HCT116 (cell line): Measurements from ENCODE around the gene RPL13. TPM values are rescaled to one million over a fixed set of nuclear protein-coding genes. Genes with fewer than 3 reads are reported as not detected.

Experiments
- ATAC-seq: fragments of 200-7000 bp; cut with Tn5 transposase; 2 replicates; pipeline ENCODE4 v1.9.1; 2020; ENCODE audit warnings: mild to moderate bottlenecking, moderate library complexity
- BruUV-seq: library from RNA; stranded (reverse); fragments of 400-500 nt; replicated peaks from 2 replicates; lab custom pipeline; 2021; lab: Mats Ljungman, UMichigan
- CTCF ChIA-PET: fragments of 300-600 bp; sonication (Branson Sonifier 250); formaldehyde crosslinking; loops from one replicate; lab custom pipeline; 2021; ENCODE audit warnings: antibody characterized with exemption; lab: Charles Lee
- POLR2A ChIA-PET: fragments of 300-600, 350-600 bp; sonication (Branson Sonifier 250); formaldehyde crosslinking; loops from one replicate; lab custom pipeline; 2021; ENCODE audit warnings: antibody characterized with exemption; lab: Charles Lee
- RAD21 ChIA-PET, 2 experiments: fragments of 300-600 bp; sonication (Branson Sonifier 250); formaldehyde crosslinking; loops; one replicate each; lab custom pipeline; 2023; ENCODE audit warnings: low total read pairs in 2 of 2; ENCODE audit not compliant: uncharacterized antibody in 2 of 2, unreplicated experiment in 2 of 2, low non-redundant PET in 1 of 2; lab: Charles Lee
- DNase-seq: peaks from one replicate; pipeline ENCODE4 v3.0.0-alpha.2; 2010; ENCODE audit warnings: low read depth, low spot score
- H2AFZ ChIP-seq: fragments of 200-600 bp; shearing (Covaris generic), sonication (generic); 2 replicates; pipeline ENCODE4 v1.6.1; 2017; ENCODE audit warnings: low read depth, mixed run types, mixed read lengths, antibody characterized with exemption, low read length; ENCODE audit not compliant: poor library complexity, severe bottlenecking
- H3K27ac ChIP-seq: 2 replicates; pipeline ENCODE4 v1.5.1; 2012; ENCODE audit warnings: low read depth, low read length
- H3K27me3 ChIP-seq: fragments of 200-600 bp; sonication (generic); 2 replicates; pipeline ENCODE4 v1.6.1; 2016; ENCODE audit warnings: mixed run types, low read length, mixed read lengths; ENCODE audit not compliant: insufficient read depth
- H3K36me3 ChIP-seq, 2 experiments: fragments of 200-500 bp in 1 of 2; fragments of 200-600 bp in 1 of 2; sonication (Bioruptor generic) in 1 of 2; sonication (generic) in 1 of 2; 2 replicates each; pipeline versions ENCODE4 v1.5.1 to v1.6.1; 2014 to 2016; ENCODE audit warnings: low read length in 2 of 2, inconsistent platforms in 1 of 2, mixed read lengths in 1 of 2, mixed run types in 1 of 2; ENCODE audit not compliant: insufficient read depth in 2 of 2, control insufficient read depth in 1 of 2
- H3K4me1 ChIP-seq, 2 experiments: fragments of 200-600 bp in 1 of 2; sonication (generic) in 1 of 2; 2 replicates each; pipeline versions ENCODE4 v1.5.1 to v1.6.1; 2012 to 2017; ENCODE audit warnings: low read length in 2 of 2, inconsistent platforms in 1 of 2, mild to moderate bottlenecking in 1 of 2, mixed read lengths in 1 of 2, mixed run types in 1 of 2, moderate library complexity in 1 of 2; ENCODE audit not compliant: insufficient read depth in 2 of 2, control insufficient read depth in 1 of 2
- H3K4me2 ChIP-seq: fragments of 200-600 bp; sonication (generic); 2 replicates; pipeline ENCODE4 v1.6.1; 2017; ENCODE audit warnings: mixed run types, low read length, mixed read lengths
- H3K4me3 ChIP-seq, 2 experiments: fragments of 200-600 bp in 1 of 2; sonication (generic) in 1 of 2; replicated peaks in 1 of 2; 2 replicates each; pipeline ENCODE4 v1.5.1; 2011 to 2016; ENCODE audit warnings: low read length in 2 of 2, control low read depth in 1 of 2, low read depth in 1 of 2, mild to moderate bottlenecking in 1 of 2, mixed read lengths in 1 of 2, mixed run types in 1 of 2
- H3K79me2 ChIP-seq: fragments of 200-600 bp; sonication (generic); 2 replicates; pipeline ENCODE4 v1.6.1; 2017; ENCODE audit warnings: mild to moderate bottlenecking, mixed run types, low read length, moderate library complexity, mixed read lengths; ENCODE audit not compliant: insufficient read depth
- H3K9ac ChIP-seq: fragments of 200-600 bp; sonication (generic); 2 replicates; pipeline ENCODE4 v1.6.1; 2016; ENCODE audit warnings: low read length, mixed read lengths
- H3K9me2 ChIP-seq: fragments of 200-600 bp; sonication (generic), shearing (Covaris generic); 2 replicates; pipeline ENCODE4 v1.6.1; 2017; ENCODE audit warnings: mixed run types, mild to moderate bottlenecking, moderate library complexity; ENCODE audit not compliant: insufficient read depth
- H3K9me3 ChIP-seq, 2 experiments: fragments of 200-500 bp in 1 of 2; fragments of 200-600 bp in 1 of 2; sonication (Bioruptor generic) in 1 of 2; sonication (generic) in 1 of 2; 2 replicates each; pipeline ENCODE4 v1.6.1; 2014 to 2017; ENCODE audit warnings: low read length in 2 of 2, mixed read lengths in 2 of 2, inconsistent platforms in 1 of 2, low read depth in 1 of 2, mild to moderate bottlenecking in 1 of 2, mixed run types in 1 of 2, moderate library complexity in 1 of 2; ENCODE audit not compliant: control insufficient read depth in 1 of 2, insufficient read depth in 1 of 2
- H4K20me1 ChIP-seq: fragments of 200-600 bp; sonication (generic), shearing (Covaris generic); 2 replicates; pipeline ENCODE4 v1.6.1; 2017; ENCODE audit warnings: mixed run types, mild to moderate bottlenecking, moderate library complexity; ENCODE audit not compliant: insufficient read depth
- ELF1 ChIP-seq: IDR thresholded peaks from 2 replicates; pipeline ENCODE4 v1.6.1; 2012; ENCODE audit warnings: low read depth, borderline replicate concordance
- EZH2 ChIP-seq: fragments of 200-600 bp; sonication (generic); IDR thresholded peaks from 2 replicates; pipeline ENCODE4 v1.6.1; 2017; ENCODE audit warnings: antibody characterized with exemption, mixed run types
- MAX ChIP-seq: IDR thresholded peaks from 2 replicates; pipeline ENCODE4 v1.6.1; 2012
- POLR2AphosphoS5 ChIP-seq: IDR thresholded peaks from 2 replicates; pipeline ENCODE4 v1.6.1; 2011; ENCODE audit warnings: mild to moderate bottlenecking, low read depth, low read length, moderate library complexity
- SIN3A ChIP-seq: IDR thresholded peaks from 2 replicates; pipeline ENCODE4 v1.6.1; 2012; ENCODE audit warnings: low read depth
- YY1 ChIP-seq: IDR thresholded peaks from 2 replicates; pipeline ENCODE4 v1.6.1; 2011; ENCODE audit warnings: low read length, low read depth, moderate library complexity, mild to moderate bottlenecking; ENCODE audit not compliant: insufficient replicate concordance; ENCODE audit errors: extremely low read depth
- intact Hi-C: fragments of 100-400 bp; cut with micrococcal nuclease; formaldehyde crosslinking; loops from 2 replicates; pipeline ENCODE4 v1.10.0; 2022
- total RNA-seq: library from RNA; stranded (reverse); gene quantifications from one replicate; pipeline ENCODE4 v1.2.1, GENCODE V29; 2021; ENCODE audit not compliant: unreplicated experiment

The RPL13 gene
- total RNA-seq, 1 experiment from 2014 or later: 4,404 TPM

DNA sequence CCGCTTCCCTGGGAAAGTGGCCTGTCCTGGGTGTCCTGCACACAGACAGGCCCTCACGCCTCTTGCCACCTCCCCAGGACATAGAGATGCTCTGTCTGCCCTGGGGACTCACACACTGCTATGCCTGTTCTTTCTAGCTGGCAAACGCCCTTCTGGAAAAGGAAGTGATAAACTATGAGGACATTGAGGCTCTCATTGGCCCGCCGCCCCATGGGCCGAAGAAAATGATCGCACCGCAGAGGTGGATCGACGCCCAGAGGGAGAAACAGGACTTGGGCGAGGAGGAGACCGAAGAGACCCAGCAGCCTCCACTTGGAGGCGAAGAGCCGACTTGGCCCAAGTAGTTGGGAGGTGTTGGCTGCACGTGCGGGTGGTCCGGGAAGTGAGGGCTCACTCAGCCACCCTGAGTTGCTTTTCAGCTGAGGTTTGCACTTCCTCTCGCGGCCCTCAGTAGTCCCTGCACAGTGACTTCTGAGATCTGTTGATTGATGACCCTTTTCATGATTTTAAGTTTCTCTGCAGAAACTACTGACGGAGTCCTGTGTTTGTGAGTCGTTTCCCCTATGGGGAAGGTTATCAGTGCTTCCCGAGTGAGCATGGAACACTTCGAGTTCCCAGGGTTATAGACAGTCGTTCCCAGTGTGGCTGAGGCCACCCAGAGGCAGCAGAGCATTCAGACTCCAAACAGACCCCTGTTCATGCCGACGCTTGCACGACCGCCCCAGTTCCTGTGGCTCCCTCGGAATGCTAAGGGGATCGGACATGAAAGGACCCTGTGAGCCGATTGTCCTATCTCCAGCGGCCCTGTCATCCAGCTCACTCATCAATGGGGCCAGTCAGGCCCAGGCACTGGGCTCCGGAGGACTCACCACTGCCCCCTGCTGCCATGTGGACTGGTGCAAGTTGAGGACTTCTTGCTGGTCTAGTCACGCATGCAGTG lies 3.5 kb upstream of the RPL13 start (continued):
- no peak for TF ChIP-seq YY1
- no peak for TF ChIP-seq MAX
- TF ChIP-seq POLR2AphosphoS5: no peak
- TF ChIP-seq EZH2: no peak
- no peak for TF ChIP-seq ELF1
- TF ChIP-seq, all 23 proteins: peak for 2

- Histone ChIP-seq H3K27me3 (no peaks in the 10 kb centered on the region), H3K27ac (peak overlapping the region; percentile 96), H3K4me1 (peaks cover 25 to 41% of the 10 kb centered on the region in 2 experiments), H4K20me1 (peaks cover 16% of the 10 kb centered on the region; the same call in 1 of the 2 replicates), H3K4me3 (no peak overlapping the region)
- no TSS peak for BruUV-seq
- ChIA-PET CTCF (interaction anchor here (0.7 to 2.2 kb wide), 3 partner anchors 8 to 205 kb away, joined by 3 to 11 read pairs (median 6); no protein-coding TSS in a partner anchor), RAD21 (no interaction called here), POLR2A (interaction anchor here (1.0 to 1.4 kb wide), 2 partner anchors 99 to 228 kb away, joined by 3 to 5 read pairs; partner anchors contain the start of genes CHMP1A and SPATA33)
- intact Hi-C loops: loop anchor here (1.0 to 5.0 kb wide), 4 partner anchors 51 to 317 kb away; partner anchors contain the start of genes ANKRD11 and SPG7
- no peak for TF ChIP-seq SIN3A
- TF ChIP-seq EZH2: no peak
- peak; percentile 11; the same call in 1 of the 2 replicates for TF ChIP-seq POLR2AphosphoS5
- TF ChIP-seq, all 23 proteins: peak for 1
- Histone ChIP-seq H3K9me2 (no peaks in the 10 kb centered on the region), H3K4me2 (peak overlapping the region; percentile 22), H2AFZ (no peak overlapping the region), H3K9ac (peak overlapping the region; percentile 3; the same call in 1 of the 2 replicates), H3K9me3 (no peaks in the 10 kb centered on the region), H3K79me2 (peaks cover 32% of the 10 kb centered on the region), H3K36me3 (peaks cover 20 to 28% of the 10 kb centered on the region in 2 experiments)
- DNase-seq (no peak), ATAC-seq (no peak)
Observed at GRCh38 chr16:89557690-89558490, 2.6 kb upstream of the RPL13 start.
